ENCODE results near the gene PPP4C.
"Not testable (repeated sequence)": the region's sequence is repeated elsewhere in the genome, so short reads cannot be mapped to it uniquely, and the experiment has no call there.

The PPP4C gene

DNA sequence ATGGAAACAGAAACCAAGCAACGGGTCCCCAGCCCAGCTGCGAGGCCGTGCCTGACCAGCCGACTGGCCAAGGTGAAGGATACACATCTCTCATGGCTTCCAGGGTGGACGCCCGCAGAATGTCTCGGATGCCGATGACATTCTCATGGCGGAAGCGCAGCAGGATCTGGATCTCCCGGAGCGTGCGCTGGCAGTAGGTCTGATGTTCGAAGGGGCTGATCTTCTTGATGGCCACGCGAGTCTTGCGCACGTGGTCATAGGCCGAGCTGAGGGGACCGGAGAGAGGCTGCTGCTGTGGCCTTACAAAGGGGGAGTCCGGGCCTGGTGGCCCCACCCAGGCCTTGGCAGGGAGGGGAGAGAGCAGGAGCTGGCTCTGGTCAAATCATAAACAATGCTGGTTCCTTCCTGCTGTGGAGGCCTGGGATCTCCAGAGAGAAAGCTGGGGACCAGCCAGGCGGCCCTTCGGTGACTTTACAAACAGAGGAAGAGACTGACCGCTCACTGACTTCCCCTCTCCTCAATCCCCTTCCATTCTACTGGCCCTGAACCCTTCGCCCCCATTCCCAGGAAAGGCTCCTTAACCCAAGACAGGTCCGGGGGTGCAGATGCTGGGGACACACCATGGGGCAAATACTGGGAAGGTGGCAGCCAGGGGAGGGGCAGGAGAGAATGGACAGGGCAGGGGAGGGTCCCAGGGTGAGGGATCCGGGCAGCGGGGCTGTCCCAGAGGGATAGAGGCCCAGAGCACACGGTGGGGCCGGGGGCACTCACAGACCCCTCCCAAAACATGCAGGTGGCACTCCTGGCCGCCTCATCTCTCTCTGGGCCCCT lies 46.2 kb downstream of the PPP4C start:
- DNase-seq: peak in 9 of 56 donors; percentile 7 to 38 (median 14)

DNA sequence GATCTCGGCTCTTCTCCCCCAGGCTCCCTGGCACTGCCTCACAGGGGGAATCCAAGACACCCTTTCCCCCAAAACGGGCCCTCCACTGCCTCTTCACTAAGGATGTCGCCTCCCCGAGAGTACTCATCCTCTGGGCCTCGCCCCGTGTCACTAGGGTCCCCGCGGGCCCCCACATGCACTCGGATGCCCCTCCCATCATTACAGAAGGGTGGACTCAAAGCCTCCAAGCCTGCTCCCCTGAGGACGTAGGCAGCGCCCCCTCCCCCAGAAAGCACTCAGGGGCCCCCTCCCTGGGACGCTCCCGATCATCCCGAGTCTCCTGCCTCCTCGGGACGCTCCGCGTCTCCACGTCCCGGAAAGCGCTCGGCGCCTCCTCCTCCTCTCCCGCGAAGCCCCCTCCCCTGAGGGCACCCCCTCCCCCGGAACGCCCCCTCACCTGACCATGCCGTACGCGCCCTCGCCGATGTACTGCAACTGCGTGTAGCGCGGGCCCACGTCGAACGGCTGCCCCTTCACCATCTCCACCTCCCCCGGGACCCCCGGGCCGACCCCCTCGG lies 46.9 kb downstream of the PPP4C start:
- DNase-seq: peak in 9 of 56 donors; percentile 29 to 68 (median 52)

DNA sequence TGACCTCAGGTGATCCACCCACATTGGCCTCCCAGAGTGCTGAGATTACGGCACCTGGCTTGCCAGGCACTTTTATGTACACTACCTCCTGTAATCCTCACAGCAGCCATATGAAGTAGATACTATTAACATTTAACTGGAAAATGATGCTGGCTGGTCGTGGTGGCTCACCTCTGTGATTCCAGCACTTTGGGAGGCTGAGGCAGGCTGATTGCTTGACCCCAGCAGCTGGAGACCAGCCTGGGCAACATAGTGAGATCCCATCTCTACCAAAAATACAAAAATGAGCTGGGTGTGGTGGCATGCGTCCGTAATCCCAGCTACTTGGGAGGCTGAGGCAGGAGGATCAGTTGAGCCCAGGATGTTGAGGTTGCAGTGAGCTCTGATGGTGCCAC lies 49.2 kb downstream of the PPP4C start:
- no peak for DNase-seq

DNA sequence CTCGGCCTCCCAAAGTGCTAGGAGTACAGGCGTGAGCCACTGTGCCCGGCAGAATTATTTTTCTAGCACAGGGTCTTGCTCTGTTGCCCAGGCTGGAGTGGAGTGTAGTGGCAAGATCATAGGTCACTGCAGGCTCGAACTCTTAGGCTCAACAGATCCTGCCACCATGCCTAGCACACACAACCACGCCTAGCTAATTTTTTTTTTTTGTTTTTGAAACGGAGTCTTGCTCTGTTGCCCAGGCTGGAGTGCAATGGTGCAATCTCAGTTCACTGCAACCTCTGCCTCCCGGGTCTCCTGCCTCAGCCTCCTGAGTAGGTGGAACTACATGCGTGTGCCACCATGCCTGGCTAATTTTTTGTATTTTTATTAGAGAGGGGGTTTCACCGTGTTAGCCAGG lies 49.9 kb downstream of the PPP4C start:
- DNase-seq: not testable (repeated sequence)

DNA sequence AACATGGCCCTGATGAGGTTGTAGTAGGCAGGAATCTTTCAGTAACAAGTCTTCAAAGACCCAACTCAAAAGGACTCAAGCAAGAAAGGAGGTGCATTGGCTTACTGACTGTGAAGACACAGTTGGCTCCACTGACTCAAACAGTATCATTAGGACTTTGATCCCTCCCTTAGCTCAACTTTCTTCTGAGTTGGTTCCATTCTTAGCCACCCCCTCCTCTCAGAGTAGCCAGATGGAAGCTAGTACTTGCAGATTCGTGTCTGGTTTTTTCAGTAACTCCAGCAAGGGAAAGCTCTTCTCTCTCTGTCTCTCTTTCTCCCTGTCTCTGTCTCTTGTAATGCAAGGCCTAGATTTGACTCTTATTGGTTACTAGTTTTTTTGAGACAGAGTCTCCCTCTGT lies 52.2 kb downstream of the PPP4C start:
- DNase-seq: no peak

DNA sequence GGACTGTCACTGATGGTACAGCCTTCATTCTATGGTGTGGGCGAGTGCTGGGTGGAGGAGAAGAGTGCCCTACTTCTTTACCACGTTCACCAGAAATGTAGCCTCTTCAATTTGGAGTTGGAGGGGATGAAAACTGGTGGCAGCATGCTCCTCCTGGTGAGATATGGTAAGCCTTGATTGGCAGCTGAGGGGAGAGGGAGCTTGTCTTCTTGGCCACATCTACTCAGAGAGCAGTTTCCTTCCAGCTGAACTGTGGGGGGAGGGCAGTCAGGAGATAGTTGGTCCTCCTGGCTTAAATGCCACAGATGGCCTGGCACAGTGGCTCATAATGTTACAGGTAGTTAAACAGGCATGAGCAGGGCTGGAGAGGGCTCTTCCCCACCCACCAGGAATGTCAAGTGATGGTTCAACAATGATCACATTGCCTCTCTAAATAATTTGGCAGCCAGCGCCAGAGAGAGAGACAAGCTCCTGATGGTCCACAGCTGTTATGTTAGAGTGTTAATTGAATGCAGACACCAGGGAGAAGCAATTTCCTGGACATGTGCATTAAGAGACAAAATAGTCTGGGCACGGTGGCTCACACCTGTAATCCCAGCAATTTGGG lies 56.2 kb downstream of the PPP4C start:
- DNase-seq: no peak

DNA sequence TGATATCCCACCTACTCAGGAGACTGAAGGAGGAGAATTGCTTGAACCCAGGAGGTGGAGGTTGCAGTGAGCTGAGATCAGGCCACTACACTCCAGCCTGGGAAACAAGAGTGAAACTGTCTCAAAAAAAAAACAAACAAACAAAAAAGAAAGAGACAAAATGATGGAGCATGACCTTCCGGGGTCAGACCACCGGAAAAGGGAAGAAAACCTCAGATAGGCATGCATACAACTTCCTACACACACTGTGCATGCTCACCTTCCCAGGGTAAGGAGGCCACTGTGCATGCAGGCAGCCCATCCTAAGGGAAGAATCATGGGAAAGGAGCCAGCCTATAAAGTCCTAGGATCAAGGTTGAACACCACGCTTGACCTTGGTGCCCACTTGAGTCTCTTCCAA lies 56.8 kb downstream of the PPP4C start:
- DNase-seq: no peak

Data from nucleus accumbens (tissue), 56 donors.